Keratinocyte (primary cell): Measurements from ENCODE around the gene TIAL1. TPM values are rescaled to one million over a fixed set of nuclear protein-coding genes. Genes with fewer than 3 reads are reported as not detected.
"Not testable (repeated sequence)": the region's sequence is repeated elsewhere in the genome, so short reads cannot be mapped to it uniquely, and the experiment has no call there.

Experiments
- DNase-seq: peaks from one replicate; pipeline ENCODE4 v3.0.0-alpha.2; 2011; ENCODE audit warnings: low read depth, missing footprints, low spot score
- FAIRE-seq: peaks from 2 replicates; lab custom pipeline; 2011; peaks lifted over from hg19 to GRCh38; lab: Jason Lieb, UNC
- H2AFZ ChIP-seq: 2 replicates; pipeline ENCODE4 v1.6.0; 2012; ENCODE audit warnings: low read length, control low read depth, inconsistent platforms; ENCODE audit not compliant: control insufficient read depth
- H3K27ac ChIP-seq: 2 replicates; pipeline ENCODE4 v1.5.1; 2011; ENCODE audit warnings: low read length; ENCODE audit not compliant: control insufficient read depth, insufficient read depth
- H3K27me3 ChIP-seq: 3 replicates; pipeline ENCODE4 v1.6.0; 2011; ENCODE audit warnings: low read length; ENCODE audit not compliant: control insufficient read depth, insufficient read depth; ENCODE audit errors: extremely low read depth
- H3K36me3 ChIP-seq, 2 experiments: 2 replicates in 1 of 2; 3 replicates in 1 of 2; pipeline ENCODE4 v1.5.1; 2011; ENCODE audit warnings: low read length in 2 of 2, mild to moderate bottlenecking in 1 of 2; ENCODE audit not compliant: control insufficient read depth in 2 of 2, insufficient read depth in 2 of 2; ENCODE audit errors: extremely low read depth in 1 of 2
- H3K4me1 ChIP-seq: 3 replicates; pipeline ENCODE4 v1.5.1; 2011; ENCODE audit warnings: low read length; ENCODE audit not compliant: control insufficient read depth, insufficient read depth; ENCODE audit errors: extremely low read depth
- H3K4me2 ChIP-seq: 3 replicates; pipeline ENCODE4 v1.6.0; 2011; ENCODE audit warnings: low read depth, low read length; ENCODE audit not compliant: control insufficient read depth, insufficient read depth; ENCODE audit errors: extremely low read depth
- H3K4me3 ChIP-seq, 3 experiments: fragments of 200-600 bp in 1 of 3; sonication (generic) in 1 of 3; 2 replicates in 2 of 3; 3 replicates in 1 of 3; pipeline ENCODE4 v1.5.1; 2011 to 2016; ENCODE audit warnings: low read length in 3 of 3, mild to moderate bottlenecking in 3 of 3, control low read depth in 2 of 3, inconsistent platforms in 1 of 3, low read depth in 1 of 3, mixed read lengths in 1 of 3, mixed run types in 1 of 3, moderate library complexity in 1 of 3; ENCODE audit not compliant: control insufficient read depth in 2 of 3, insufficient read depth in 2 of 3; ENCODE audit errors: extremely low read depth in 1 of 3
- H3K79me2 ChIP-seq: 2 replicates; pipeline ENCODE4 v1.6.0; 2012; ENCODE audit warnings: low read length; ENCODE audit not compliant: control insufficient read depth, insufficient read depth
- H3K9ac ChIP-seq: 3 replicates; pipeline ENCODE4 v1.6.0; 2011; ENCODE audit warnings: low read length; ENCODE audit not compliant: control insufficient read depth, insufficient read depth; ENCODE audit errors: extremely low read depth
- H3K9me1 ChIP-seq: 3 replicates; pipeline ENCODE4 v1.6.0; 2011; ENCODE audit warnings: low read length; ENCODE audit not compliant: control insufficient read depth, insufficient read depth; ENCODE audit errors: extremely low read depth
- H3K9me3 ChIP-seq: 2 replicates; pipeline ENCODE4 v1.5.1; 2012; ENCODE audit warnings: low read depth, low read length; ENCODE audit not compliant: control insufficient read depth
- H4K20me1 ChIP-seq: 3 replicates; pipeline ENCODE4 v1.6.0; 2011; ENCODE audit warnings: low read length; ENCODE audit not compliant: control insufficient read depth, insufficient read depth; ENCODE audit errors: extremely low read depth
- EZH2 ChIP-seq: IDR thresholded peaks from one replicate; pipeline ENCODE4 v1.6.1; 2012; ENCODE audit warnings: inconsistent platforms, mild to moderate bottlenecking, low read length, moderate library complexity
- dilution Hi-C: fragments of 300-500 bp; cut with MboI; formaldehyde crosslinking; loops from one replicate; pipeline ENCODE4 v1.7.0; 2020; ENCODE audit warnings: low sequenced_read_pairs; ENCODE audit not compliant: extremely low pct_ligation_motif_present
- polyA plus RNA-seq, 5 experiments: library from polyadenylated mRNA; depleted of rRNA in 3 of 5; stranded (reverse) in 3 of 5; stranded (forward) in 1 of 5; unstranded in 1 of 5; fragments of >200 nt; gene quantifications; 1 replicate in 1 of 5; 2 replicates in 3 of 5; 3 replicates in 1 of 5; pipeline versions ENCODE4 v1.2.1 to v1.2.3, GENCODE V29; 2011 to 2012; ENCODE audit warnings: missing spikeins in 2 of 5, low read depth in 1 of 5, low replicate concordance in 1 of 5
- TF ChIP-seq, protein P1 (sequence below), 3 experiments: IDR thresholded peaks in 1 of 3; conservative IDR thresholded peaks in 1 of 3; optimal IDR thresholded peaks in 1 of 3; 2 replicates in 2 of 3; 3 replicates in 1 of 3; pipeline versions ENCODE3 to v1.5.1; 2011; ENCODE audit warnings: low read length in 3 of 3, mild to moderate bottlenecking in 3 of 3, moderate library complexity in 2 of 3, control low read depth in 1 of 3, inconsistent platforms in 1 of 3; ENCODE audit not compliant: insufficient read depth in 2 of 3; ENCODE audit errors: extremely low read depth in 1 of 3

TIAL1 gene
- polyA plus RNA-seq, 1 donor (not counting 4 experiments of a cell fraction or from before 2014, with no cell fraction given): 117 TPM

DNA sequence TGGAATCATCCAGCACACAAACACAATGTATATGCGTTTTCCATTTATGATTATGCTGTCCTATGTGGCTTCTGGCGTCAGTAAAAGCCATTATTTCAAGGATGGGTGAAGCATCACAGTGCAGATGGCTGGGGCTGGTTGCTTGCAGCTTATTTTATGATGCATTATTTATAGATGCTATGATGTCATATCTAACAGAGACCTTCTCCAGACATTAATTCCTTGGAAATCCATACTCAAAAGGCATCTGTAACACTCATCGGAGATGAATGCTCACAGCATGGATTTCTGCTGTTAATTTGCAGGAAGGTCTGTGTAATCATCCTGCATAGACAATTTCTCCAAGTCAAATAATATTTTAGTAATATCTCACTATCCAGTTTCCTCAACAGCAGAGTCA lies 61.5 kb downstream of the TIAL1 start:
- Histone ChIP-seq H3K27ac (no peak overlapping the region), H3K4me3 (no peak overlapping the region), H3K4me1 (peaks cover 24% of the 10 kb centered on the region), H3K27me3 (no peaks in the 10 kb centered on the region), H3K36me3 (peaks cover 0 to 4% of the 10 kb centered on the region in 2 experiments), H3K9ac (no peak overlapping the region), H2AFZ (no peak overlapping the region), H3K4me2 (no peak overlapping the region), H3K79me2 (peaks cover 84% of the 10 kb centered on the region), H4K20me1 (no peaks in the 10 kb centered on the region), H3K9me3 (no peaks in the 10 kb centered on the region), H3K9me1 (no peaks in the 10 kb centered on the region)
- FAIRE-seq: no peak
- TF ChIP-seq, protein P1, sequence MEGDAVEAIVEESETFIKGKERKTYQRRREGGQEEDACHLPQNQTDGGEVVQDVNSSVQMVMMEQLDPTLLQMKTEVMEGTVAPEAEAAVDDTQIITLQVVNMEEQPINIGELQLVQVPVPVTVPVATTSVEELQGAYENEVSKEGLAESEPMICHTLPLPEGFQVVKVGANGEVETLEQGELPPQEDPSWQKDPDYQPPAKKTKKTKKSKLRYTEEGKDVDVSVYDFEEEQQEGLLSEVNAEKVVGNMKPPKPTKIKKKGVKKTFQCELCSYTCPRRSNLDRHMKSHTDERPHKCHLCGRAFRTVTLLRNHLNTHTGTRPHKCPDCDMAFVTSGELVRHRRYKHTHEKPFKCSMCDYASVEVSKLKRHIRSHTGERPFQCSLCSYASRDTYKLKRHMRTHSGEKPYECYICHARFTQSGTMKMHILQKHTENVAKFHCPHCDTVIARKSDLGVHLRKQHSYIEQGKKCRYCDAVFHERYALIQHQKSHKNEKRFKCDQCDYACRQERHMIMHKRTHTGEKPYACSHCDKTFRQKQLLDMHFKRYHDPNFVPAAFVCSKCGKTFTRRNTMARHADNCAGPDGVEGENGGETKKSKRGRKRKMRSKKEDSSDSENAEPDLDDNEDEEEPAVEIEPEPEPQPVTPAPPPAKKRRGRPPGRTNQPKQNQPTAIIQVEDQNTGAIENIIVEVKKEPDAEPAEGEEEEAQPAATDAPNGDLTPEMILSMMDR (optimal IDR thresholded peaks at IDR 0.05 in 1 of 3, IDR thresholded peaks at IDR 0.05 in 1 of 3, conservative IDR thresholded peaks at IDR 0.05 in 1 of 3; ENCODE audit: extremely low read depth in 1 of 3, insufficient read depth in 2 of 3, low read length in 3 of 3): no peak
- no peak for TF ChIP-seq EZH2
- dilution Hi-C loops: no loop called here
- DNase-seq: no peak

DNA sequence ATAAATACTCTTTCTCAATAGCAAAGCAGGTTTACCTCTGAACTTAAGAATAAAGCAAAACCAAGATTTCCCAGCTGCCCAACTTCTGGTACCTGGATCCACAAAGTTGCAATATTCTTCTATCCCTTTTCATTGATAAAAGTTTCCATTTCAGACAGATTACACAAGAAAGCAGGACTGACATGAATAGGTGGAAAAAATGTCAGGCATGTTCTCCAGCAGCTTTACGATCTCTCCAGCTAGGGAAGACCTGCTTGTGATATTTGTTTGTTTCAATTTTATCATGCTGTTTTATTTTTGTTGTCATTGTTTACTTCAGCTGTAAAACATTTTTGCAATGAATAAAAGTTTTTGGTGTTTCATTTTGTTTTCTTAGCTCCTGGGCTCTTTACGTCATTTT lies 63.3 kb downstream of the TIAL1 start:
- Histone ChIP-seq H3K9me1 (no peaks in the 10 kb centered on the region), H3K9me3 (no peaks in the 10 kb centered on the region), H3K4me1 (peaks cover 12% of the 10 kb centered on the region), H3K27ac (no peak overlapping the region), H2AFZ (no peak overlapping the region), H3K9ac (no peak overlapping the region), H3K4me2 (no peak overlapping the region), H3K4me3 (no peak overlapping the region), H4K20me1 (no peaks in the 10 kb centered on the region), H3K36me3 (peaks cover 0 to 4% of the 10 kb centered on the region in 2 experiments), H3K79me2 (peaks cover 73% of the 10 kb centered on the region), H3K27me3 (no peaks in the 10 kb centered on the region)
- DNase-seq (no peak), FAIRE-seq (no peak)
- dilution Hi-C loops: no loop called here
- TF ChIP-seq, protein P1 (optimal IDR thresholded peaks at IDR 0.05 in 1 of 3, IDR thresholded peaks at IDR 0.05 in 1 of 3, conservative IDR thresholded peaks at IDR 0.05 in 1 of 3; ENCODE audit: extremely low read depth in 1 of 3, insufficient read depth in 2 of 3, low read length in 3 of 3): no peak
- no peak for TF ChIP-seq EZH2

DNA sequence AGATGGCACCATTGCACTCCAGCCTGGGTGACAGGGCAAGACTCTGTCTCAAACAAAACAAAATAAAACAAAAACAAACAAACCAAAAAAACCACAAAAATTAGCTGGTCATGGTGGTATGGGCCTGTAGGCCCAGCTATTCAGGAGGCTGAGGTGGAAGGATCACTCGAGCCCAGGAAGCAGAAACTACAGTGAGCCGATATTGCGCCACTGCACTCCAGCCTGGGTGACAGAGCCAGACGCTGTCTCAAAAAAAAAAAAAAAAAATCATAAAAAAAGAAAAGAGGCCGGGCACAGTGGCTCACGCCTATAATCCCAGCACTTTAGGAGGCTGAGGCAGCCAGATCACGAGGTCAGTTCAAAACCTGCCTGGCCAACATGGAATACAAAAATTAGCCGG lies 64.0 kb downstream of the TIAL1 start:
- dilution Hi-C loops, H3K9me1 ChIP-seq, H3K9me3 ChIP-seq, H3K36me3 ChIP-seq, DNase-seq, H3K9ac ChIP-seq, H3K27me3 ChIP-seq, H3K4me2 ChIP-seq, H4K20me1 ChIP-seq, H3K27ac ChIP-seq, FAIRE-seq, H2AFZ ChIP-seq, H3K4me1 ChIP-seq, H3K4me3 ChIP-seq: not testable (repeated sequence)
- H3K79me2 ChIP-seq: peaks cover 69% of the 10 kb centered on the region

DNA sequence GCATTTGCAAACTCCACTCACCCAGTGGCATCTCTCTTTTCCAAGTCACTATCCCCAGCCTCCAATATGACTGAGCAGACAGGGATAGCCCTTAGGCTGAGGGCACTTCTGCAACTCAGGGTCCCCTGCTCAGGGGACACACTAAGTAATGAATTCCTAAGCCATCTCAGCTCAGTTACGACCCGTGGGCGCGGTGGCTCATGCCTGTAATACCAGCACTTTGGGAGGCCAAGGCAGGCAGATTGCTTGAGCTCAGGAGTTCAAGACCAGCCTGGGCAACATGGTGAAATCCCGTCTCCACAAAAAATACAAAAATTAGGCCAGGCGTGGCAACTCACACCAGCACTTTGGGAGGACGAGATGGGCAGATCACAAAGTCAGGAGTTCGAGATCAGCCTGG lies 64.5 kb downstream of the TIAL1 start:
- peaks cover 69% of the 10 kb centered on the region for H3K79me2 ChIP-seq
- H3K4me1 ChIP-seq, H3K4me2 ChIP-seq, FAIRE-seq, H3K27me3 ChIP-seq, H3K9me1 ChIP-seq, DNase-seq, H2AFZ ChIP-seq, H3K36me3 ChIP-seq, H3K4me3 ChIP-seq, H3K9ac ChIP-seq, dilution Hi-C loops, H3K27ac ChIP-seq, H3K9me3 ChIP-seq, H4K20me1 ChIP-seq: not testable (repeated sequence)
